GM18867 (cell line): Measurements from ENCODE around the gene CEP350.
A peak's percentile ranks its signal among the peaks of the same experiment; 100 is the strongest.
"Not testable (repeated sequence)": the region's sequence is repeated elsewhere in the genome, so short reads cannot be mapped to it uniquely, and the experiment has no call there.

ENCODE experiments used
- ATAC-seq: cut with Tn5 transposase; IDR thresholded peaks from one replicate; pipeline ENCODE4 v1.9.1; 2021; ENCODE audit warnings: mild to moderate bottlenecking, moderate library complexity; ENCODE audit not compliant: unreplicated experiment

The CEP350 gene

DNA sequence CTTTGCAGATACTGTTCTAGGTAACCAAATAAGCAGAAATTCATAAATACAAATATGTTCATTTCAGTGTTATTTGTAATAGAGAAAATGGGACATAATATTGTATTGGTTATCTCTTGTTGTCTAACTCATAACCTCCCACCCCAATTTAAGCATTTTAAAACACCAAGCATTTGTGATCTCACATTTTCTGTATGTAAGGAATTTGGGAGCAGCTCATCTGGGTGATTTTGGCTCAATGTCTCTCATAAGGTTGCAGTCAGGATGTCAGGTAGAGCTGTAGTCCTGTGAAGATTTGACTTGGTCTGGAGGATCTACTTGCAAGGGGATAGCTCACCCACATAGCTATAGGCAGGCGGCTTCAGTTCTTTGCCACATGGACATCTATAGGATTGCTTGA, 29.5 kb downstream of the CEP350 start:
- no peak for ATAC-seq

GRCh38 chr1:179984942-179985341, 30.3 kb downstream of the CEP350 start:
- no peak for ATAC-seq

GRCh38 chr1:179990847-179991246, 36.2 kb downstream of the CEP350 start:
- no peak for ATAC-seq

- ATAC-seq, result no peak
These were observed 41.0 kb downstream of the CEP350 start for GRCh38 chr1:179995576-179995975.

DNA sequence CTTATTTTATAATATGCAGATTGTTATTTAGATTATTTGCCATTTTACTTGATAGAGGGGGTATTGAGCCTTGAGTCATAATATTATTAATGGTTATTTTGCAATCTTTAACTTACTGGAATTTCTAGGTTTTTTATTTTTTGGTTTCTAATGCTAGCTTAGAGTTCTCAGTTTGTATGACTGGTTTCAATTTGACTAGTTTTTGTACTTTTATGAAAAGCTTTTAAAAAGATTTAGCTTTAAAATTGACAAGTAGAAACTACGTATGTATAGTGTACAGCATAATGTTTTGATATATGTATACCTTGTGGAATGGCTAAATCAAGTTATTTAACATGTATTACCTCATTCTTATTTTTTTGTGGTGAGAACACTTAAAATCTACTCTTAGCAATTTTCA, 41.5 kb downstream of the CEP350 start:
- peak; percentile 64 for ATAC-seq

DNA sequence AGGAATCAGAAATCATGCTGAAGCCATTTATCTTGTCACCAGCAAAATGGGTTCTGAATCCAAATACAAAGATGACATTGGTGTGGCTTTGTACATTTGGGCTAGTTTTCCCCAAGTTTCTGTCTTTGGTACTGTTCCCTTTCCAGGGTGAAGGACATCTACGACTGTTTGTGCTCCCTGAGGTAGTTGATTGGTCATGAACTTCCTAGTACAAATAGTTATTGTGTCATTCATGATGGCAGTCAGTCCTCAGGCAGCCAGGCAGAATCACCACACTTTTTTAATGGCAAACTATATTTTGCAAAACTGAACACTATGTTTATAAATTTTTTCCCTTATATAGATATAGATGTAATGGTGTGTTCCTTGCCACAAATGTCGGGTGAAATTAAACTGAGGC, 46.0 kb downstream of the CEP350 start:
- no peak for ATAC-seq

GRCh38 chr1:180002437-180002836, 47.8 kb downstream of the CEP350 start:
- no peak for ATAC-seq

DNA sequence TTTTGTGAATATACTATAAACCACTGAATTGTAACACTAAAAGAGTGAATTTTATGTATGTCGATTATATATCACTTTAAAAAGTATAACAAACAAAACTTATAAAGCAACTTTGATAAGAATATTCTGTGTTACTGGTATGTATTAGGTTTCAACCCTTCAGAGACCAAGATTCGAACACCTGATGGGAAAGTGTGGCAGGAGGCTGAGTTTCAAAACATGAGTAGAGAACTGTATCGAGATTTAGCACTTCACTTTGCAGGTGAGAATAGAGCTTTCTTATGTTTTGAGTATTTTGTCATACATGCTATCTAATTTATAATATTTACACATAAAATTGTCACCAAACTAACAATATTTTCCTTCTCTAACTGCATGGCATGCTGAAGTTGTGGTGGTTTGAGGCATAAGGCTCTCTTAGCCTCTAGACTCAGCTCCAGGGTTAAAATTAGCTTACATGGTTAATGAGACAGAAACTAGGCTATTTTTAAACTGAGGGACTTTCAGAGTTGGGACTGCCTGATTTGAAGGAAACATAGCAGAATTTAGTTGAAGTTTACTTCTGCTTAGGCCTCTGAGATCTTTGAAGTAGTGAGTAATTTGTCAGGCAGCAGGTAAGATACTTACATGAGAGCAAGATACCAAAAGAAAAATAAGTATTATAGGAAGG, 48.6 kb downstream of the CEP350 start:
- peak; percentile 85 for ATAC-seq

GRCh38 chr1:180006762-180007161, 52.2 kb downstream of the CEP350 start:
- not testable (repeated sequence) for ATAC-seq

GRCh38 chr1:180020017-180020416, 65.4 kb downstream of the CEP350 start:
- ATAC-seq, result no peak

DNA sequence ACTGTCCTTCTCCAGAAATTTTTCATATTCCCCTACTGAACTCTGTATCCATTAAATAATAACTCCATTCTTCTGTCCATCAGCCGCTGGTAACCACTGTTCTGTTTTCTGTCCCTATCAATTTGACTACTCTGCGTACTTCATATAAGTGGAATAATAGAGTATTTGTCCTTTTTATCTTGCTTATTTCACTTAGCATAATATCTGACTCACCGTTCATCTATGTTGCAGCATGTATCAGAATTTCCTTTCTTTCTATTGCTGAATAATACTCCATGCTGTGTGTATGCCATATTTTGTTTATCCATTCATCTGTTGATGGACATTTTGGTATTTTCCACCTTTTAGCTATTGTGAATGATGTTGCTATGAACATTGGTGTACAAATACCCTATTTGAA, 71.9 kb downstream of the CEP350 start:
- ATAC-seq, result no peak

DNA sequence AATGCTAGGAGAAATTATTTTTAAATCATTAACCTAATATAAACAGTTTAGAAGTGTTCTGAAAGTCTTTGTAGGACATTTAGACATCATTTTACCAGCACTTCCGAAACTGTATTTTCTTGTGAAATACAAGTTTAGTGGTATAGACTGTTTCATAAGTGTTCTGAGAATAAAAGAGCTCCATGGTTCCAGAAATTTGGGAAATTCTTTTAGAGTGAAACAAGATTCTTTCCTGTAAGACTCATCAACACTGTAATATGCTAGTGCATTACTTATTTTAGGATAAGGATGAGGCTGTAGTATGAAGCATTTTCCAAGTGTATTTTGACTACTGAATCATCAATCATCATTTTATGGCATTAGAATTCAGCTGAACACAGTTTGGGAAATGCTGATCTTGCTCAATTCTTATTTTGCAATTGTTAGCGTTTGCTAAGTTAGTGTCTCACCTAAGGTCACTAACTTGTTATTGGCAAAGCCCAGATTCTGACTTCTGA, 73.4 kb downstream of the CEP350 start:
- no peak for ATAC-seq

DNA sequence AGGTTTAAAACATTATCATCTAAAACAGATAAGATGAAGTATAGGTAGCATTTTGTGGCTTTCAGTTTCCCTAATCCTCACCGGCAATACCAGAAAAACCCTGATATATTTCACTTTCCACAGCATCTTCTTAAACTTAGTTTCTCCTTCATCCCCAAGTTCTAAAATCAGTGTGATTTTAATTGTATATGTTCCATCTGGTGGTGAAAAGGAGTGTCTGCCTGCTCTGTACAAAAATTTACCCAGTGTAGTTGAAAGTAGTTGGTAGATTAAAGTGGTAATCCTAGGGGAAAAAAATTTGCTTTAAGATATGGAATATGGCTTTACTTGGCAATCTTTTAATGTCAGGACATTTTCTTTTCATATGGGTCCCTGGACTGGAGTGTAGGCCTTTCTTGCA, 74.3 kb downstream of the CEP350 start:
- no peak for ATAC-seq

DNA sequence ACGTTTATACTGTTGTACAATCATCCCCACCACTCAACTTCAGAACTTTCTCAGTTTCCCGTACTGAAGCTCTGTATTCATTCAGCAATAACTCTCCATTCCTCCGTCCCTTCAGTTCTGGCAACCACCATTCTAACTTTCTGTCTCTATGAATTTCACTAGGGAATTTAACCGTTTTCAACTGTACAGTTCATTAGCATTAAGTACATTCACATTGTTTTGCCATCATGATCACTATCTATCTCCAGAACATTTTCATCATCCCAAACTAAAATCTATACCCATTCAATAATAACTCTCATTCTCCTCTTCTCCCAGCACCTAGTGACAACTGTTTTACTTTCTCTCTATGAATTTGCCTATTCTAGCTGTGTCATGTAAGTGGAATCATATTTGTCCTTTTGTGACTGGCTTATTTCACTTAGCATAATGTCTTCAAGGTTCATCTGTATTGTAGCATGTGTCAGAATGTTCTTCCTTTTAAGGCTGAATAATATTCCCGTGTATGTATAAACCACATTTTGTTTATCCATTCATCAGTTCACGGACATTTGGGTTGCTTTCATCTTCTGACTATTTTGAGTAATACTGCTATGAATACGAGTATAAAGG, 75.0 kb downstream of the CEP350 start:
- ATAC-seq, result no peak

- no peak for ATAC-seq
These were observed 77.1 kb downstream of the CEP350 start for GRCh38 chr1:180031664-180032063.

DNA sequence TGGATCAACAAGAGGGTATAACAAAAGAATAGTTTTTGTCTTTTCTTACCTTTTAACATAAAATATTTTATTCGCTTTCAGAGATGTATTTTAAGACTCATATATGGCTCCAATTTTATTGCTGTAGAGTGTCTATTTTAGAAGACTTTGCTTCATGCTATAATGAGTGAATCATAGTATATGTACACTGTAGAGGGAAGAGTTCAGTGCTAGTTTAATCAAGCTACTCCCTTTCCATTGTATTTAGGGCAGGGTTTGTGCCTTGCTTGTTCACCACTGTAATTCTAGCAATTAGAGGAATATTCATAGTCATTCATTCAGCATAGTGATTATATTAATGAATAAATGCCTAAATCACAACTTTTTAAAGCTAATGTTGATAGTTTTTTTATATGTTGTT, 78.8 kb downstream of the CEP350 start:
- ATAC-seq, result no peak

- no peak for ATAC-seq
These were observed 85.4 kb downstream of the CEP350 start for GRCh38 chr1:180040034-180040433.

DNA sequence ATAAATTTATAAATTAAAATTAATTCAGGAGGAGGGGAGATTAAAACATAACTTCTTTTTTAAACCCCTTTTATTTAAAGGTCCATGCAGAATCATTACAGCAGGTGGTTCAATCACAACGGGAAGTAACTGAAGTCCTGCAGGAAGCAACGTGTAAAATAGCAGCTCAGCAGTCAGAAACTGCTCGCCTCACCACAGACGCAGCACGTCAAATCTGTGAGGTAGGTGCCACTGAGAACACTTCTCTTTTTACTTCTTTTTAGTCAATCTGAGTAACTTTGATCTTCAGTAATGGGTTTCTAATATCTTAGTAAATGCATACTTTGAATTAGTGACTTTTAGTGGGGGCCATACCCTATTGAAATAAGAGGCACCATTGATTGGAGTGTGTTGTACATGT, 87.0 kb downstream of the CEP350 start:
- no peak for ATAC-seq

- no peak for ATAC-seq
These were observed 88.5 kb downstream of the CEP350 start for GRCh38 chr1:180042988-180043622.

- no peak for ATAC-seq
These were observed 89.2 kb downstream of the CEP350 start for GRCh38 chr1:180043785-180044184.

DNA sequence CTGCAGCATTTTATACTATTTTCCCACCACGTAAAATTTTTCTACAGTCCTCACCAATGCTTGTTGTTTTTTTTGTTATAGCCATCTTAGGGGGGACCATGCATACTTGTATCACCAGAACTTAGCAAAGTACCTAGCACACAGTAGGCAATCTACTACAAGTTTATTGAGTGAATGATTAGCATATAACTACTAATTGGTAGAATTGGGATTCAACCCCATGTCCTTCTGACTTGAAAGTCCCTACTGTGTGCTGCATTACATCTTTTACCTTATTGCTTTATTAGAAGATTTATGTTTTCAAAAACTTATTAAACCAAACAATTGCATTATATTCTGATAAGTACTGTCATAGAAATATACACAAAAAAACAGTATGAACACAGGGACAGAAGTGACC, 92.1 kb downstream of the CEP350 start:
- no peak for ATAC-seq
